ENCODE data around the gene GLT1D1.

DNA sequence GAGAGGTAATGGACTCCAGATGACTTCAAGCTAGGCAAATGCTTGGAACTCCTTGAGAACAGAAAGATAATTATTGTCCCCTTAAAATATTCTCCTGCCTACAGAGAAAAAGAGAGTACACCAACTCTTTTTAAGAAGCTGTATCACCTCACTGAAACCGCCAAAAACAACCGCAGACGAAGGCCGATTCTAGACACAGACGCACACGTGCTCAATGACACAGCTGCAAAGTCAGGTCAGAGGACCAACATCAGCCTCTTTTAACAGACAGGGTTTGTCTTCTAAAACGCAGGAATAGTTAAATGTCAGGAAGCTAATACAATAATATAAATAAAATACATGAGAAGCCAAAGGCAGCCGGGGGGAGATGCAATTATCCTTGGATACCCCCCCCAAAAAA is 48.5 kb upstream of the GLT1D1 start:
- TF ChIP-seq CTCF (IDR thresholded peaks at IDR 0.05 in 4 of 5, conservative IDR thresholded peaks at IDR 0.05 in 1 of 5): no peak
- no peak for TF ChIP-seq POLR2A (IDR thresholded peaks at IDR 0.05)

Measured in gastrocnemius medialis (tissue), 4 donors.